CD4-positive, alpha-beta T cell treated with Interleukin-17A for 1 hour (primary cell): Measurements from ENCODE around the gene C22orf39.

Source experiments
- DNase-seq: peaks from one replicate; pipeline ENCODE4 v3.0.0-alpha.2; 2020

Gene C22orf39, protein sequence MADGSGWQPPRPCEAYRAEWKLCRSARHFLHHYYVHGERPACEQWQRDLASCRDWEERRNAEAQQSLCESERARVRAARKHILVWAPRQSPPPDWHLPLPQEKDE

DNA sequence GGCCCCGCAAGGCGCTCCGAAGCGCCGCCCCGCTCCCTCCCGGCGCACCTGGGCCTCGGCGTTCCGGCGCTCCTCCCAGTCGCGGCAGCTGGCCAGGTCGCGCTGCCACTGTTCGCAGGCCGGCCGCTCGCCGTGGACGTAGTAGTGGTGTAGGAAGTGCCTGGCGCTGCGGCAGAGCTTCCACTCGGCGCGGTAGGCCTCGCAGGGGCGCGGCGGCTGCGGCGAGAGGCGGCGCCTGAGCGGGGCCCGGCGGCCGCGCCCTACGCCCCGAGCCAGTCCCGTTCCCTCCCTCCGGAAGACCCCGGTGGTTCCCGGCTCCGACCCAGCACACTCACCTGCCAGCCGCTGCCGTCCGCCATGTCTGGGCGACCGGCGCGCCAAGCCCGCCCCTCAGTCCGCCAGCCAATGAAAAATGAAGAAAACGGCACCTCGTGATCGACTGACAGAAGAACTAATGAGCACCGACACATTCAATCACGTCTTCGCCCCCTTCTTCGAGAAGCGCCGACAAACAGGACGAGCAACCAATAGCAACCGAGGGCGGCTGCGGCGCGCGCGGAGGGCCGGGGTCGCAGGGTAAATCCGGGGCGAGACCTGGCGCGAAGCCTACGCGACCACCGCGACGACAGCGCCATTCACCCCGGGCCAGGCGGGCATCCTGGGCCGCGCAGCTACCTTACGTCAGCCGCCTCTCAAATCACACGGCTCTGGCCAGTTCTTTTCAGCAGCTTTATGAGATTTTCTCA is at the start of gene C22orf39:
C22orf39 (minus strand) TSS at position 382 of the 746 bp plus-strand sequence; CDS start at position 359, 23 bp downstream.
- DNase-seq = peak; percentile 96

GRCh38 chr22:19497245-19497644 is 49.7 kb upstream of the C22orf39 start:
- no peak for DNase-seq

DNA sequence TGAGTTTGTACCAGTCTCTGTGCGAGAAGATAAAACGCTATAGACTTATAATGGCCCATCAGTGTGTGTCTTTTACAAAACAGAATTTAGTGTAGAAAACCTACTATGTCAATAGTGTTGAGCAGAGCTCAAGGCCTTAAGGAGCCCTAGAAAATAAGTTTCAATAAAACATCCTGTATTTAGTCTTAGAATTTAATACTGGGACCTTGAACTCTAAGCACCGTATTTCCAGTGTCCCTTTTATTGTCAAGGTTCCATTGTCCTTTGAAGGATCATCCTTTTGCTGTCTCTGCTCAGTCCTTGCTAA is 48.8 kb upstream of the C22orf39 start:
- no peak for DNase-seq

DNA sequence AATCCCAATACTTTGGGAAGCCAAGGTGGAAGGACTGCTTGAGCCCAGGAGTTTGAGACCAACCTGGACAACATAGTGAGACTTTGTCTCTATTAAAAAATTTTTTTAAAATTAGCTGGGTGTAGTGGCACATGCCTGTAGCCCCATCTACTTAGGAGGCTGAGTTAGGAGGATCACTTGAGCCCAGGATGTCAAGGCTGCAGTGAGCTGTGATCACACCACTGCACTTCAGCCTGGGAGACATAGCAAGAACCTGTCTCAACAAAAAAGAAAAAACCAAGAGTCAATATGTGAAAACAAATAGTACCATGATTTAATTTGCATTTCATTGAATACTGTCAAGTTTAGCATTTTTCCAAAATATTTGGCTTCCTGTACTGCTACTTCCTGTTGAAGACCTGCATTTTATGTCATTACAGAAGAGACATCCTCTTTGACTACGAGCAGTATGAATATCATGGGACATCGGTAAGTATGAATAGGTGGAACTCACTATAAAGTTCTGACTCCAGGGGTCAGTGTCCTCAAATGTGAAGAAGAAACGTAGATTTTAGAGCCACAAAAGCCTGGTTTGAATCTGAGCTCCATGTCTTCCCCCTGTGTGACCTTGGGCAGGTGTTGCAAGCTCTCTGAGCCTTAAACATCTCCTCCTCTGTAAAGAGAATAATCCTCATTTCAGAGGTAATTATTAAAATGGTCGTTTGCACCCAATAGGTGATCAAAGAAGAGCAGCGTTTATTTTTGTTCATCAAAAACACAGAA is 48.2 kb upstream of the C22orf39 start:
- peak; percentile 40 for DNase-seq

GRCh38 chr22:19494676-19495173 is 47.2 kb upstream of the C22orf39 start:
- no peak for DNase-seq

DNA sequence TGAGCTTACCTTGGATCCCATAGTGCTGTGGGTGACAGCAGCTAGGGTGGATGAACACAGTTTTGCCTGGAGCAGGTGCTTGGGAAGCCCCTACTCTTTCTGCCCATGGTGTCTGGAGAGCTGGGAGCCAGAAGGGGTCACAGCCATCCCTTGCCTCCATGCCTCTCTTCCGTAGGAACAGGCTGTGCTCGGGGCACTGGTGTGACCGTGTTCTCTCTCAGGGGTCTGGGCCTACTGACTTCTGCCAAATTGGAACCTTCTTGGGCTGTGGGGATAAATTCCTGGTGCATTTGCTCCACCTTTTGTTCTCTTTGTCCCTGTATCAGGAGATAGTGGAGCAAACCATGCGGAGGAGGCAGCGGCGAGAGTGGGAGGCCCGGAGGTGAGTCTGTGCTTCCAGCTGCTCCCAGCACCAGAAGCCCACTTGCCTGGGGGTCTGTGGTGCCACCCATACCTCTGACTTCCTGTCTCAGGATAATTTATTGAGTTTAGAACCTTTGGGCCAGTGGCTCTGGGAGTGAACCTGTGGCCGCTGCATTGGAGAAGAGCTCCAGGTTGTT is 46.6 kb upstream of the C22orf39 start:
- DNase-seq = no peak

GRCh38 chr22:19492504-19493174 is 45.1 kb upstream of the C22orf39 start:
- no peak for DNase-seq

- DNase-seq = no peak
Measured at GRCh38 chr22:19490628-19491230, 43.2 kb upstream of the C22orf39 start.

DNA sequence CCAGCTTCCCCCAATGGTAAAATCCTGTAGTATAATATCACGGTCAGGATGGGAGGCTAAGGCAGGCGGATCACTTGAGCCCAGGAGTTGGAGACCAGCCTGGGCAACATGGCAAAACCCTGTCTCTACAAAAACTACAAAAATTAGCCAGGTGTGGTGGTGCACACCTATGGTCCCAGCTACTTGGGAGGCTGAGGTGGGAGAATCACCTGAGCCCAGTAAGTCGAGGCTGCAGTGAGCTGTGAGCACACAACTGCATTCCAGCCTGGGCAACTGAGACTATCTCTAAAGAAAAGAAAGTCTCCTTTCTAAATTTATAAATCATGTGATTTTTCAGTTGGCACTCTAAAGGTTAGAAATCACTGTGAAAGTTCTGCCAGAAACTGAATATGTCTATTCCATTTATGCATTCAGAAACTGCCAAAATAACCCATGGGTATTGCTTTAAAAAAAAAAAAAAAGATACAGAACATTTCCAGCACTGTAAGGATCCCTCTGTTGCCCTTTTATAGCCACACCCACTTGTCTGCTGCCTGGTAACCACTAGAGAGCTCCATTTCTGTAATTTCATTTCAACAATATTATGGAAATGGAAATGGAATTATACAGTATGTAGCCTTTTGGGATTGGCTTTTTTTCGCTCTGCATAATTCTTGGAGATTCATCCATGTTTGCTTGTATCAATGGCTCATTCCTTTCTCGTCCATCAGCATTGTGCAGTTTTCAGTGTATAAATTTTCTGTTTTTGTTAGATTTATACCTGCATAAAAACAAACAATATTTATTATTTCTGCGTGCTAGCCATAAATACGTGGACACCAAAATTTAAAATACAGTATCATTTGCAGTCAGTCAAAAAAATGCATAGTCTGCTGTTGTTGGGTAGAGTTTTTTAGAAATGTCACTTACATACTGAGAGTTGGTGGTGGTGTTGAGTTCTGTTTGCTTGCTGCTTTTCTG is 41.7 kb upstream of the C22orf39 start:
- DNase-seq = no peak

DNA sequence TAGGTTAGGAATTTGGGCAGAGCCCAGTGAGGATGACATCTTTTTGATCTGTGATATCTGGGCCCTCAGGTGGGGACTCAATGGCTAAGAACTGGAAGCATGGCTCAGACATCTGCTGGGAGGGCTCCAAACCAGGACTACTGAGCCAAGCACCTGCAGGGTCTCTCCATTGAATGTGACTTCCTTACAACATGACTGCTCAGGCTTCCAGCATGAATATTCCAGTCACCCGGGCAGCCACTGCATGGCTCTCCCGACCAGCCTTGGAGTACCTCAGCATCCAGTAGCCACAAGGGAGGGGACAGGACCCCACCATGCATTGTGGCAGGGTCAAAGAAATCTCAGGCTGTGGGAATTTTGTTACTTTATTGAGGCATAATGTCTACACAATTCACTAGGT is 40.8 kb upstream of the C22orf39 start:
- no peak for DNase-seq

DNA sequence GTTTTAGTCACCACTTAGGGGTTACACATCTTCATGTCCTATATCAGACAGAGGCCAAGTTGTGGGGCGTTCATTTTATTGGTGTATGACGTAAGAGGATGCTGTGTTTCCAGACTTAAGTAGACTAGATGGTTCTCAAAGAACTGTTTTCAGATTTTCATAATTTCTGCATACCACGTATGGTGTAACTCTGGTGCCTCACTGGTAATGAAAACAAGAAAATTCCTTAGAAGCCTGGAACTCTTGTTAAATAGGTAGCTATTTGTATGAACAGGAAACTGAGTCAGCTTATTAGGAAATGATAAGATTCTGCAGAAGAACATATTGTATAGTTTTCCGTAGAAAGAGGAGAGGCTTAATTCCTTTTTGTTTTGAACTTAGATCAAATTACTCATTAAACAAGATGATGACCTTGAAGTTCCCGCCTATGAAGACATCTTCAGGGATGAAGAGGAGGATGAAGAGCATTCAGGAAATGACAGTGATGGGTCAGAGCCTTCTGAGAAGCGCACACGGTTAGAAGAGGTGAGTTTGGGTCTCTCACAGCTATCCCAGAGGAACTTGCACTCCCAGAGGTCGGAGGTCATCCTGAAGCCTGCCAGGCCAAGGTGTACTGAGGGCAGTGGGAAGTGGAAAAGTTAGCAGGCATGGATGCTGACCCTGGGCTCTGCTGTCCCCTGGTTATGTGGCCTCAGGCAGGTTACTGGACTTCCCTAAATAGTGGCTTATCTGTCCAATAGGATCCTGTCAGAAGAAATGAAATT is 36.2 kb upstream of the C22orf39 start:
- DNase-seq = no peak

GRCh38 chr22:19482297-19482696 is 34.8 kb upstream of the C22orf39 start:
- DNase-seq = no peak

- no peak for DNase-seq
Measured at GRCh38 chr22:19480789-19481188, 33.3 kb upstream of the C22orf39 start.

GRCh38 chr22:19480173-19480568 is 32.7 kb upstream of the C22orf39 start:
- DNase-seq = no peak

GRCh38 chr22:19479355-19480172 is 32.1 kb upstream of the C22orf39 start, which contains the start of gene CDC45:
CDC45 (plus strand) TSS chr22:19479920; CDS start chr22:19479969, 49 bp downstream.
- DNase-seq = peak; percentile 98

DNA sequence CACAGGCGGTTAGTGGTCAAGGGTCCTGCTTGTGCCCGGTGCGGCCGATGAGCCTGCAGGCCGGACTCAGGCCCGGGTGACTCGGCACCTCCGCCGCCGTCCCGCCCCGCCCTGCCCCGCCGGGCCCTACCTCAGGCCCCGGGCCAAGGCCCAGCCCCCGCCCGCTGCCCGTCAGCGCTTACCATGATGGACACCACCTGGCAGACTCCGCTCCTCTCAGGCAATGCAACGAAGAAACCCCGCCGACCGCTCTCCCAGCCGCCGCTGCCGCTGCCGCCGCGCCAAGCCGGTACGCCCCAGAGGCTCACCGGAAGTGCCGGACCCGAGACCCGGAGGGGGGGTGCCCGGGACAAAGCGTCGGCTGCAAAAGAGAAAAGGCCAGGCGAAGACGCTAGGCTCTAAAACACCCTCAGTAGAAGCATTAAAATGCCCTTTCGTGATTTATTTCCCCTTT is 31.4 kb upstream of the C22orf39 start, which contains the start of gene UFD1:
UFD1 (minus strand) TSS at position 293 of the 454 bp plus-strand sequence; CDS start at position 185, 108 bp downstream.
- peak; percentile 87 for DNase-seq

DNA sequence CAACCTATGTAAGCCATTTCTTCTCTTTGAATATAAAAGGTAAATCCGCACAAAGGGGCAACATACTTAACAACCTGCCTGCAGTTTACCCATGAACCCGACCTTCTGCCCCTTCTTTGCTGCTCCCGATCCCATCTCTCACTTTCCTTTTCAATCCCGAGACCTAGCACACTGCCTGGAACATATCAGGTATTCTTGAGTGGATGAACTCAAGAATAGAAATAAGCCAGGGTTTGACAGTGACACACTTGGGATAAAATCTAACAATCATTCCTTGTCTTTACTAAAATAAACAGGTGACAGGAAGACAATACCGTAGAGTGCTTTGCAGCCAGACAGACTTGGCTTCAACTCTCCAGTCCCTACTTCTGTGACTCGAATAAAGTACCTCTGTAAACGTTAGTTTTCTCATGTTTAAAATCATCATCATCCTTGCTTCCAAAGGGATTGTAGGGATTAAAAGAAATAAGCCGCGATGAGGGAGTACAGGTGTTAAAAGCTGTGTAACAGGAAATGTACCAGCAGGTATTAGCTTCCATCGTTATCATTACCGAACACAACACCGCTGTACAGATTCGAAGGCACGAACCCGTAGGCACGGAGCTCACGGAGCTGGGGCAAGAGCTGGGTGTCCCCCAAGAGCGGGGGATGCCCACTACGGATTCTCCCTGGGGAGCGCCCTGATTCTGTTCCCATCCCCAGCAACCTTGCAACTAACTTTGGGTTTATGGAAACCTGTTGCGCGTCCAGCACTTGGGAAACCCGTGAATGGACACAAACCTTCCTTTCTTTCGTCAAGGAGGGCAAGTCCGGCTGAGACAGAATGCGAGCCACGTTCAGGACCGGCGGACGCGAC is 30.8 kb upstream of the C22orf39 start:
- peak; percentile 24 for DNase-seq

- DNase-seq = peak; percentile 28
Measured at GRCh38 chr22:19477321-19478044, 30.0 kb upstream of the C22orf39 start.
